Neural cell (in vitro differentiated cells): ENCODE data around the gene TCL1A. TPM values are rescaled to one million over a fixed set of nuclear protein-coding genes. Genes with fewer than 3 reads are reported as not detected.

Experiments used
- H2AFZ ChIP-seq: fragments of 200-600, 300-800 bp; sonication (generic), shearing (Covaris generic); 2 replicates; pipeline ENCODE4 v1.6.0; 2014; ENCODE audit warnings: low read depth, mild to moderate bottlenecking, antibody characterized with exemption, low read length, moderate library complexity
- H3F3A ChIP-seq: fragments of 200-600 bp; shearing (Covaris generic); 2 replicates; pipeline ENCODE4 v1.6.1; 2016; ENCODE audit warnings: mild to moderate bottlenecking, moderate library complexity, mixed read lengths, antibody characterized with exemption, low read length; ENCODE audit not compliant: insufficient read depth, poor library complexity, severe bottlenecking
- H3K27ac ChIP-seq: fragments of 200-600, 300-800 bp; sonication (generic), shearing (Covaris generic); 2 replicates; pipeline ENCODE4 v1.5.1; 2014; ENCODE audit warnings: mild to moderate bottlenecking, low read length, moderate library complexity
- H3K27me3 ChIP-seq: fragments of 300-800, 200-600 bp; sonication (generic), shearing (Covaris generic); 2 replicates; pipeline ENCODE4 v1.6.0; 2014; ENCODE audit warnings: mild to moderate bottlenecking, low read depth, low read length, moderate library complexity; ENCODE audit not compliant: insufficient read depth
- H3K36me3 ChIP-seq: fragments of 300-800, 200-600 bp; sonication (generic), shearing (Covaris generic); 2 replicates; pipeline ENCODE4 v1.5.1; 2014; ENCODE audit warnings: mild to moderate bottlenecking, antibody characterized with exemption, low read length, moderate library complexity; ENCODE audit not compliant: insufficient read depth
- H3K4me2 ChIP-seq: fragments of 300-800, 200-600 bp; sonication (generic), shearing (Covaris generic); 2 replicates; pipeline ENCODE4 v1.6.0; 2014; ENCODE audit warnings: mild to moderate bottlenecking, low read length
- H3K4me3 ChIP-seq: fragments of 300-800, 200-600 bp; sonication (generic), shearing (Covaris generic); 2 replicates; pipeline ENCODE4 v1.5.1; 2014; ENCODE audit warnings: mild to moderate bottlenecking, low read length, moderate library complexity
- H3K79me2 ChIP-seq: fragments of 200-600 bp; shearing (Covaris generic); replicated peaks from 2 replicates; pipeline ENCODE4 v1.6.0; 2014; ENCODE audit warnings: mild to moderate bottlenecking, low read length, moderate library complexity; ENCODE audit not compliant: insufficient read depth
- H3K9ac ChIP-seq: fragments of 300-800, 200-600 bp; sonication (generic), shearing (Covaris generic); 2 replicates; pipeline ENCODE4 v1.6.1; 2016; ENCODE audit warnings: mild to moderate bottlenecking, low read length, mixed read lengths
- H3K9me2 ChIP-seq: fragments of 200-600 bp; shearing (Covaris generic); 2 replicates; pipeline ENCODE4 v1.6.1; 2016; ENCODE audit warnings: mild to moderate bottlenecking, low read length, mixed read lengths; ENCODE audit not compliant: insufficient read depth
- H3K9me3 ChIP-seq: fragments of 200-600, 300-800 bp; sonication (generic), shearing (Covaris generic); 2 replicates; pipeline ENCODE4 v1.6.1; 2016; ENCODE audit warnings: mild to moderate bottlenecking, mixed run types, low read length, moderate library complexity, mixed read lengths
- H4K20me1 ChIP-seq: fragments of 200-600 bp; shearing (Covaris generic); 2 replicates; pipeline ENCODE4 v1.6.1; 2016; ENCODE audit warnings: mild to moderate bottlenecking, mixed run types; ENCODE audit not compliant: insufficient read depth
- CTCF ChIP-seq: fragments of 450-650 bp; IDR thresholded peaks from 2 replicates; pipeline ENCODE4 v1.5.1; 2014; ENCODE audit warnings: antibody characterized with exemption, mild to moderate bottlenecking, moderate library complexity; ENCODE audit not compliant: poor library complexity, severe bottlenecking
- EP300 ChIP-seq: fragments of 450-650 bp; conservative IDR thresholded peaks from 2 replicates; pipeline ENCODE4 v1.6.1; 2014; ENCODE audit warnings: antibody characterized with exemption, mild to moderate bottlenecking, moderate library complexity; ENCODE audit not compliant: poor library complexity, severe bottlenecking
- EZH2 ChIP-seq: fragments of 200-600, 300-800 bp; shearing (Covaris generic), sonication (generic); IDR thresholded peaks from 2 replicates; pipeline ENCODE4 v1.6.1; 2014; ENCODE audit warnings: antibody characterized with exemption, low read length, borderline replicate concordance, mild to moderate bottlenecking; ENCODE audit not compliant: insufficient read depth, poor library complexity, severe bottlenecking
- MXI1 ChIP-seq: fragments of 450-650 bp; conservative IDR thresholded peaks from 2 replicates; pipeline ENCODE4 v1.6.1; 2014; ENCODE audit warnings: antibody characterized with exemption, mild to moderate bottlenecking; ENCODE audit not compliant: poor library complexity, severe bottlenecking
- POLR2AphosphoS5 ChIP-seq: IDR thresholded peaks from 2 replicates; pipeline ENCODE4 v1.6.1; 2012
- RAD21 ChIP-seq: fragments of 450-650 bp; conservative IDR thresholded peaks from 2 replicates; pipeline ENCODE4 v1.6.1; 2014; ENCODE audit warnings: antibody characterized with exemption, mild to moderate bottlenecking, moderate library complexity
- REST ChIP-seq: IDR thresholded peaks from 2 replicates; pipeline ENCODE4 v1.6.1; 2012; ENCODE audit warnings: borderline replicate concordance
- SMC3 ChIP-seq: fragments of 450-650 bp; conservative IDR thresholded peaks from 2 replicates; pipeline ENCODE4 v1.6.1; 2014; ENCODE audit warnings: antibody characterized with exemption, mild to moderate bottlenecking, moderate library complexity; ENCODE audit not compliant: poor library complexity
- TAF1 ChIP-seq: IDR thresholded peaks from 2 replicates; pipeline ENCODE4 v1.6.1; 2012; ENCODE audit warnings: low read depth
- polyA plus RNA-seq: library from polyadenylated mRNA; depleted of rRNA; stranded (reverse); fragments of >200 nt; gene quantifications from 2 replicates; pipeline ENCODE4 v1.2.3, GENCODE V29; 2014

Gene TCL1A
- polyA plus RNA-seq, 1 donor from 2014 or later: not detected

GRCh38 chr14:95679998-95680735, 33.8 kb downstream of the TCL1A start:
- H3F3A ChIP-seq: no peaks in the 10 kb centered on the region
- H3K27me3 ChIP-seq: no peaks in the 10 kb centered on the region
- H3K36me3 ChIP-seq: no peaks in the 10 kb centered on the region
- no peak overlapping the region for H3K4me3 ChIP-seq
- no peaks in the 10 kb centered on the region for H3K9me2 ChIP-seq
- H3K79me2 ChIP-seq: no peaks in the 10 kb centered on the region
- no peaks in the 10 kb centered on the region for H3K9me3 ChIP-seq
- no peak for TF ChIP-seq POLR2AphosphoS5
- TF ChIP-seq MXI1: no peak
- no peak for TF ChIP-seq RAD21
- no peak for TF ChIP-seq CTCF
- TF ChIP-seq SMC3: no peak
- TF ChIP-seq REST: no peak
- TF ChIP-seq EZH2: no peak
- no peak for TF ChIP-seq EP300
- TF ChIP-seq TAF1: no peak
- H3K27ac ChIP-seq: no peak overlapping the region
- H3K4me2 ChIP-seq: no peak overlapping the region
- no peaks in the 10 kb centered on the region for H4K20me1 ChIP-seq
- H2AFZ ChIP-seq: no peak overlapping the region
- no peak overlapping the region for H3K9ac ChIP-seq

- Histone ChIP-seq H3K79me2 (no peaks in the 10 kb centered on the region), H3K27me3 (no peaks in the 10 kb centered on the region), H3K27ac (no peak overlapping the region), H3K4me3 (no peak overlapping the region), H3F3A (no peaks in the 10 kb centered on the region), H3K9me2 (no peaks in the 10 kb centered on the region), H3K9ac (no peak overlapping the region), H2AFZ (no peak overlapping the region), H3K9me3 (no peaks in the 10 kb centered on the region), H3K4me2 (no peak overlapping the region), H3K36me3 (no peaks in the 10 kb centered on the region), H4K20me1 (no peaks in the 10 kb centered on the region)
- TF ChIP-seq SMC3: no peak
- no peak for TF ChIP-seq RAD21
- TF ChIP-seq MXI1: no peak
Measured at GRCh38 chr14:95679148-95679815, 34.6 kb downstream of the TCL1A start.
